ENCODE data around the gene MAD2L1BP. TPM values are rescaled to one million over a fixed set of nuclear protein-coding genes. Genes with fewer than 3 reads are reported as not detected.
"Not testable (repeated sequence)": the region's sequence is repeated elsewhere in the genome, so short reads cannot be mapped to it uniquely, and the experiment has no call there.

Gene MAD2L1BP, protein sequence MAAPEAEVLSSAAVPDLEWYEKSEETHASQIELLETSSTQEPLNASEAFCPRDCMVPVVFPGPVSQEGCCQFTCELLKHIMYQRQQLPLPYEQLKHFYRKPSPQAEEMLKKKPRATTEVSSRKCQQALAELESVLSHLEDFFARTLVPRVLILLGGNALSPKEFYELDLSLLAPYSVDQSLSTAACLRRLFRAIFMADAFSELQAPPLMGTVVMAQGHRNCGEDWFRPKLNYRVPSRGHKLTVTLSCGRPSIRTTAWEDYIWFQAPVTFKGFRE
- polyA plus RNA-seq (ENCODE audit: insufficient read length in 3 of 3), result 10 to 100 TPM; 29.4 to 30.5 (median 30.5) TPM

DNA sequence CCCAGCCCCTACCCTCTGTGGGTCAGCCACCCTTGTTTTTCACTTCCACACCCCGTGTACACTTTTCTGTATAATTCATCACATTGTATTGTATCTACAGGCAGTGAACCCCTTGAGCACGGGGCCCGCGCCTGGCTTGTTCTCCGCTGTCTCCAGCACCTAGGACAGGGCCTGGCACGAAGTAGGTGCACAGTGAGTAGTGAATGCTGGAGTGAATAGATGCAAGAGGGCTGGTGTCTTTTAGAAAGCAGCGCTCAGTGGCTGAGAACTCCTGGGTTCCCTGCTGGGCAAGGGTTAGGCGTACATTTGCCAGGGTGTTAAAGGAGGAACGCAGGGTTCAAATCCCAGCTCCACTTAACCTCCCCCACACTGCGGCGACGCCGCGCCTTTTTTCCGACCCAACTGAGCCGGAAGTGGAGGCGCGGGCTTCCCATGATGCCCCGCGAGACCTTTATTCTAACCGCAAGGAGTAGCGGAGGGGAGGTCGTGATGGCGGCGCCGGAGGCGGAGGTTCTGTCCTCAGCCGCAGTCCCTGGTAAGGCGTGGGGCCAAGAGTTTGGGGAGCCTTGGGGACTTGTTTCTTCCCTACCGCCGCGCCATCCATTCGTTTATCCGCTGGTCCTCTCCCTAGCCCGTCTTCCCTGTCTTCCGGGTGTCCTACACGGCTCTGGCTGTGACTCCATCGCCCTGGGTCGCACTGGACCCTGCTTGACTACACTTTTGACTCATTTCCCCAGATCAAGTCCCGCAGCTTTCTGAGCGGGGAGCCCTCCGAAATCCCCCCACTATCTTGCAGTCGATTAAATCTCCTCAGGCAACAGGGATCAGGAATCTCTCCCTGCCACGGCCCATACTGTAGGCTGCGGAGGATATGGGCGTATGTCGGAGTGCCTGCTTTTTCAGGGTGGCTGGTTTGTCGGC, at the start of gene MAD2L1BP:
TSS of gene MAD2L1BP (plus strand) at position 454 of the 921 bp plus-strand sequence. CDS start at position 490, 36 bp downstream.
- peak in 2 of 3 donors; percentile 70 to 78 for DNase-seq (ENCODE audit: low read depth in 3 of 3, low spot score in 2 of 3)

GRCh38 chr6:43588194-43588593, 47.4 kb upstream of the MAD2L1BP start:
- no peak for DNase-seq (ENCODE audit: low read depth in 3 of 3, low spot score in 2 of 3)

GRCh38 chr6:43589564-43589963, 46.1 kb upstream of the MAD2L1BP start:
- not testable (repeated sequence) for DNase-seq (ENCODE audit: low read depth in 3 of 3, low spot score in 2 of 3)

DNA sequence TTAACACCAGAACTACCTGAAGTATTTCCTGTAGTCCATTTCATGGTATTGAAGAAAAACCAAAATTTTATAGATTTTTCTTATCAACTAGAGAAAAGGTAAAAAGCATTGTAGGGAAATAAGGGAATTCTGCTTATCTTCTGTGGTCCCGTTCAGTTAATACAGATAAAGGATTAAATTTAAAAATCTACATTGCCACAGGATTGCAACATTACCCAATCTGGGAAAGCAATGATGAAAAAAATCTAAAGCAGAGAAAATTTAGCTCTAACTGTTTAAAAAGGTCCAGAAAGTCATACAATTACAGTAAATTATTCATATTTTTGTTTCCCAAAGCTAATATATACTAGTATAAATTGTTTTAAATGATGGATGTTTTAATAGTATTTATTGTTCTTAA, 41.7 kb upstream of the MAD2L1BP start:
- DNase-seq (ENCODE audit: low read depth in 3 of 3, low spot score in 2 of 3), result no peak

GRCh38 chr6:43600595-43600994, 35.0 kb upstream of the MAD2L1BP start:
- DNase-seq (ENCODE audit: low read depth in 3 of 3, low spot score in 2 of 3), result no peak

- DNase-seq (ENCODE audit: low read depth in 3 of 3, low spot score in 2 of 3), result no peak
These were observed 31.5 kb upstream of the MAD2L1BP start for GRCh38 chr6:43604174-43604573.

DNA sequence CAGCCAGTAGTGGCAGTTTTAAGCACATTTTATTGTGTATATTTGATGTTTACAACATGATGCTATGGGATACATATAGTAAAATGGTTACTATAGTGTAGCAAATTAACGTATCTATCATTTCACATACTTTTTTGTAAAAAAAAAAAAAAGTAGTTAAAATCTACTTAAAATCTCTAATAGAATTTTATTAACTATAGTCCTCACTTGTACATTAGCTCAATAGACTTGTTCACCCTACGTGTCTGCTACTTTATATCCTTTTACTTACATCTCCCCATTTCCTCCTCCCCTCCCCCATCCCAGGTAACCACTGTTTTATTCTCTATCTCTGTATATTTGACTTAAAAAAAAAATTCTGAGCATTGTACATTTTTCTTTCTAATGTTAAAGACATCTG, 29.6 kb upstream of the MAD2L1BP start:
- DNase-seq (ENCODE audit: low read depth in 3 of 3, low spot score in 2 of 3), result no peak

DNA sequence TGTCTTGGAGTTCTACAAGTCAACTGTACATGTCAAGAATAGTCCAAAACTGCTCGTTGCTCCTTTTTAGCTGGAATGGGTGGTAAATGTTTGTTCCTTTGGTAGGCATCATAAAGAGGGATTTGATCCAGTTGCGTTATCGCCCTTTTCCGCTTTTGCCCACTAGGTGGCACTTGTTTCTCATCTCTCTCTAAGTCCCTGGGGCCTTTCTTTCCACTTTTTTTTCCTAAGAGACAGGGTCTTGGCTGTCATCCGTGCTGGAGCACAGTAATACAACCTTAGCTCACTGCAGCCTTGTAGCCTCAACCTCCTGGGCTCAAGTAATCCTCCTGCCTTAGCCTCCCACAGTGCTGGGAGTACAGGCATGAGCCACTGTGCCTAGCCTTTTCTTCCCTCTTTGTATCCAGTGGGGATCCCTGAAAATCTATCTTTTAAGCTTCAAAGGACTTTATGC, 27.3 kb upstream of the MAD2L1BP start:
- DNase-seq (ENCODE audit: low read depth in 3 of 3, low spot score in 2 of 3), result peak; percentile 57 to 63 (median 61)

GRCh38 chr6:43608807-43609206, 26.8 kb upstream of the MAD2L1BP start:
- no peak for DNase-seq (ENCODE audit: low read depth in 3 of 3, low spot score in 2 of 3)

DNA sequence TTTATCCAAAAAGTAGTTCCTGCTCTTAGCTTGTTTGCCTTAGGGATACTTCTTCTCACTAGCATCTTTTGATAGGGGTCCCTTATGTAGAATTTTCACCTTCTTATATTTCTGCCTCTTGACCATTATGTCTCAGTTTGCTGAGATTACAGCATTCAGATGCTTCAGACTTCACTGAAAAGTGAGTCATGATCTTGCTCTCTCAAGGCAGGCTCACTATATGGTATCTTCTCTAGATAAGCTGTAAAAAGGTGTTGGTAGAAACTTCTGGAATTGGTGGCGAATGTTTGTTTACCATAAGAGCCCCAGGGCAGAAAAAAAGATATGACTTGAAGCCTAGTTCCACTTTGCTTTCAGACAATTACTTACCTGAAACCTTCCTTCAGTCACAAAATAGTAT, 26.2 kb upstream of the MAD2L1BP start:
- DNase-seq (ENCODE audit: low read depth in 3 of 3, low spot score in 2 of 3), result no peak

DNA sequence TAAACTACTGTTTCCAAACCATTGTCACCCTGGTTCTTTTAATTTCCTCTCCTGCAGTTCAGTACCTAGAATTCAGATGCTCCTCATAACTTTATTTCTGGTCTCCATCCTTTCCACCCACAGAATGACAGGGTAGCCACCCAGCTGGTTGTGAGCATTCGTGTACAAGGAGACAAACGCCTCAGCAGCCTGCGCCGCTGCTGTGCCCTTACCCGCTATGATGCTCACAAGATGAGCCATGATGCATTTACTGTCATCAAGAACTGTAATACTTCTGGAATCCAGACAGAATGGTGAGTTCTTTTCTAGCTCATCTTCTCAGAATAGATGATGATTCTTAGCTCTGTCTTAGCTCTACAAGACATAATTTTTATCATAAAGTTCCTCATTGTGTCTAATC, 25.2 kb upstream of the MAD2L1BP start:
- DNase-seq (ENCODE audit: low read depth in 3 of 3, low spot score in 2 of 3), result no peak

GRCh38 chr6:43613721-43614395, 21.8 kb upstream of the MAD2L1BP start:
- no peak for DNase-seq (ENCODE audit: low read depth in 3 of 3, low spot score in 2 of 3)

- no peak for DNase-seq (ENCODE audit: low read depth in 3 of 3, low spot score in 2 of 3)
These were observed 21.3 kb upstream of the MAD2L1BP start for GRCh38 chr6:43614396-43614730.

DNA sequence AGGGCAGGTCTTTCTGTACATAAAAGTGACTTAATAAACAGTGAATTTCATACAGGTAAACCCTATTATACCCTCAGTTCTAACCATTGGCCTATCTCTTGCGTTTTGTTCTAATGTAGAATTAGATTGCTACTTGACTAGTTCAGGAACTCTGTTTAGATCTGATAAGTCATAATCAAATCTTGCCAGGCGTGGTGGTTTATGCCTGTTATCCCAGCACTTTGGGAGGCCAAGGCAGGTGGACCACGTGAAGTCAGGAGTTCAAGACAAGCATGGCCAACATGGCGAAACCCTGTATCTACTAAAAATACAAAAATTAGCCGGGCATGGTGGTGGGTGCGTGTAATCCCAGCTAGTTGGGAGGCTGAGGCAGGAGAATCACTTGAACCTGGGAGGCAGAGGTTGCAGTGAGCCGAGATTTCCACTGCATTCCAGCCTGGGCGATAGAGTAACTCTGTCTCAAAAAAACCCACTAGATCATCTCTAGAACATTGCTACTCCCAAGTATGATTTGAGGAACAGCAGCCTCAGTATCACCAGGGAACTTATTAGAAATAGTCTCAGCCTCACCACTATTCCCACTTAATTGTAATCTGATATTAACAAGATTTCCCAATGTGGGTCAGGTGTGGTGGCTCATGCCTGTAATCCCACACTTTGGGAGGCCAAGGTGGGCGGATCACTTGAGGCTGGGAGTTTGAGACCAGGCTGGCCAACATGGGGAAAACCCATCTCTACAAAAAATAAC, 18.7 kb upstream of the MAD2L1BP start:
- no peak for DNase-seq (ENCODE audit: low read depth in 3 of 3, low spot score in 2 of 3)

- DNase-seq (ENCODE audit: low read depth in 3 of 3, low spot score in 2 of 3), result no peak
These were observed 14.4 kb upstream of the MAD2L1BP start for GRCh38 chr6:43621078-43621835.

DNA sequence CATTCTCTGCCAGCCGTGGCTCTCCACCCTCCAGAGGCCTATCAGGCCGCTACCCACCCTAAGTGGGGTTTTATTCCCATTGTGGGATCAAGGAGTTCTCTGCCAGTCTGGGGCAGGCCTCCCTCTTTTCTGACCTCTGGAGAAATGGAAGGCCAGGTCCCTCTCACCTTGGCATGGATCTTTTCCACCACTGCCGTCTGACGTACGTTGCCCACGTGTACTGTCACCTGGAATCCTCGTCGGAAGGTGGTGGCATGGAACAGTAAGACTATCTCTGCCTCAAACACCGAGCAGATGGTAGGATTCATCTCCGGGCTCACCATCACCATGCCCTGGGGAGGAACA, 13.8 kb upstream of the MAD2L1BP start:
- DNase-seq (ENCODE audit: low read depth in 3 of 3, low spot score in 2 of 3), result no peak

DNA sequence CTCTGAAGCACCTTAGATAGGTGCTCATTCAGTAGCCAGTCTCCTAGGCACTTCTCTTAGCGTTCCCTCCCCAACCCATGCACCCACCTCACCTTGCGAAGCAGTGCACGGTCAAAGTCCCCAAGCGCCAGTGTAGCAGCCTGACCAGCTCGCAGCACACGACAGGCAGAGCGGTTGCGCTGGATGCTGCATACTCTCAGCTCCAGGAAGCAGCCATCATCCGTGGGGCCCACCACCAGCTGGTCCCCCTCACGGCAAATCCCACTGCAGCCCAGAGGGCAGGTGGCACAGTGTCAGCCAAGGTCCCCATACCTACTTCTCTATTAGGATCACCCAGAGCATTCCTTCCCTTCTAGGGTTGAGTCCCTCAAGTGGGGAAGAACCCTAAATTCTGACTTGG, 13.1 kb upstream of the MAD2L1BP start:
- no peak for DNase-seq (ENCODE audit: low read depth in 3 of 3, low spot score in 2 of 3)

DNA sequence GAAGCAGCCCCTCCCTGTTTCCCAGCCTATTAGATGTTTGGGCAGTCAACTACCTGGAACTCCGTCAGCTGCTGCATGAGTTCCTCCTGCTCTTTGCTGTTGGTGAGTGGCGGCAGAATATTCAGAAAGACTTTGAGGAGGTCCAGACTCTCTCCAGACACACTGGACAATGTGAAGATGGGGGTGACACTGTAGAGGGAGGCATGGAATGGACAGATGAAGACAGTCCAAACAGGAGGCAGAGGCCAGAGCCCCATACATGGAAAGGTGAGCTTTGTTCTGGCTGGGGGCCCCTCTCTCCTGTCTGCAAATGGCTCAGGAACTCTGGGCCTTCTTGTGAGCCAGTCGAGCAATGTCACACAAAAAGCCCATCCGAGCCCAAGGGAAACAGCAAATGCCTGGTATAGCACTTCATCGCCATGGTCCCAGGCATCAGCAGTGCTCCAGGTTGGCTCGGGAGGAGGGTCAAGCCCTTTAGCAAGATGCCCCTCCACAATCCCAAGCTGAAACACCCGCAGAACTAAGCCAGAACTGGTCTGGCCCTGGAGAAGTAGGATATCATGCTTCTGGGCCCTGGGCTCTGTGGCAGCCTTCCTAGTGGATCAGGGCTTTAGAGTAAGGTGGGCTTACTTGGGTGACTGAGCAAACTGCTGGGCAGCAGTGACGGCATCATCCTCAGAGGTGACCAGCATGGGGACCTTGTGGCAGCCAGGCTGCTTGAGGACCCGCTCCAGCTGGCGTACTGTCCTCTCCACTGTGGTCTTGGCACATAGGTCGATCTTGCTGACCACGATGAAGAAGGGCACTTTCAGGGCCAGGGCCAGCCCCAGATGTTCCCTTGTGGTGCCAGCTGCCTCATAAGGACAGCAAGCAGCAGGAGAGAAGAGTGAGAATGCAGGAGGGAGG, 11.5 kb upstream of the MAD2L1BP start:
- no peak for DNase-seq (ENCODE audit: low read depth in 3 of 3, low spot score in 2 of 3)

GRCh38 chr6:43624786-43625288, 10.8 kb upstream of the MAD2L1BP start:
- DNase-seq (ENCODE audit: low read depth in 3 of 3, low spot score in 2 of 3), result no peak

All from right renal cortex interstitium (tissue), 3 donors.